Thyroid gland (tissue), 4 donors: ENCODE results near the gene ZNF516.

ENCODE experiments used
- CTCF ChIP-seq, 6 experiments: fragments of 200-600 bp in 3 of 6; fragments of 450-650 bp in 3 of 6; sonication (generic) in 3 of 6; IDR thresholded peaks; one replicate each; pipeline ENCODE4 v1.5.1; 2016 to 2019; ENCODE audit warnings: antibody characterized with exemption in 6 of 6, mild to moderate bottlenecking in 2 of 6, inconsistent platforms in 1 of 6, moderate library complexity in 1 of 6
- POLR2A ChIP-seq, 2 donors: fragments of 450-650 bp; IDR thresholded peaks; one replicate each; pipeline ENCODE4 v1.6.1; 2017; ENCODE audit warnings: antibody characterized with exemption in 2 of 2, mild to moderate bottlenecking in 2 of 2, moderate library complexity in 1 of 2

GRCh38 chr18:76353500-76353899, 141.5 kb downstream of the ZNF516 start:
- TF ChIP-seq POLR2A (IDR thresholded peaks at IDR 0.05): no peak
- TF ChIP-seq CTCF (IDR thresholded peaks at IDR 0.05): no peak
